RWPE1 (cell line): ENCODE measurements around the gene SNX33.
A peak's percentile ranks its signal among the peaks of the same experiment; 100 is the strongest.
"Not testable (repeated sequence)": the region's sequence is repeated elsewhere in the genome, so short reads cannot be mapped to it uniquely, and the experiment has no call there.

Experiments used
- CTCF ChIA-PET: fragments of 350-600 bp; sonication (Branson Sonifier 250); formaldehyde crosslinking; extraction: SDS; loops from one replicate; lab custom pipeline; 2021; lab: Yijun Ruan, JAX
- POLR2A ChIA-PET: fragments of 400-600 bp; formaldehyde crosslinking; extraction: SDS; loops from one replicate; lab custom pipeline; 2020; ENCODE audit warnings: antibody characterized with exemption; ENCODE audit not compliant: low non-redundant PET; lab: Yijun Ruan, JAX
- DNase-seq: peaks from one replicate; pipeline ENCODE4 v3.0.0; 2012; ENCODE audit warnings: low spot score
- H3K27ac ChIP-seq: fragments of 450-650 bp; 2 replicates; pipeline ENCODE4 v1.5.1; 2017
- CTCF ChIP-seq: fragments of 450-650 bp; conservative IDR thresholded peaks from 2 replicates; pipeline ENCODE4 v1.5.1; 2017; ENCODE audit warnings: low read depth, mild to moderate bottlenecking

The SNX33 gene

DNA sequence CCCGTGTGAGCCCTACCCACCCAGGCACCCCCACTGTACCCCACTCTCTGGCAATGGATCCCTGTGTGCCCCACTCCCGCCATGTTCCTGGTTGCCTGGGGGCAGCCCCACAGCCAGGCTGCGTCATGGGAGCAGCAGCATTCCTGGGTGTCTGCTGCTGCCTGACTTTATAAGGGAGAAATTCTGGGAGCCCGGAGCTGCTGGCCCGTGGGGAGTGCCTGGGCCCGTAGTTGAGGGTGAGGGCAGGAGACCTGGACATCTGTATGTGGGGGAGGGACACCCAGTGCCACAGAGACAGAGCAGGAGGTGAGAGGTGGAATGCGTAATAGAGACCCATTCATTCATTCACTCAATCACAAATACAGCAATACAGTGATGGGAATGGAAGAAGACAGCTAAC, 49.8 kb downstream of the SNX33 start:
- no peak for TF ChIP-seq CTCF
- CTCF ChIA-PET = interaction anchor here (0.6 to 0.8 kb wide), 2 partner anchors 9 to 22 kb away, joined by 3 read pairs; no protein-coding TSS in a partner anchor
- POLR2A ChIA-PET = no interaction called here
- H3K27ac ChIP-seq = peak overlapping the region; percentile 95
- DNase-seq = no peak

DNA sequence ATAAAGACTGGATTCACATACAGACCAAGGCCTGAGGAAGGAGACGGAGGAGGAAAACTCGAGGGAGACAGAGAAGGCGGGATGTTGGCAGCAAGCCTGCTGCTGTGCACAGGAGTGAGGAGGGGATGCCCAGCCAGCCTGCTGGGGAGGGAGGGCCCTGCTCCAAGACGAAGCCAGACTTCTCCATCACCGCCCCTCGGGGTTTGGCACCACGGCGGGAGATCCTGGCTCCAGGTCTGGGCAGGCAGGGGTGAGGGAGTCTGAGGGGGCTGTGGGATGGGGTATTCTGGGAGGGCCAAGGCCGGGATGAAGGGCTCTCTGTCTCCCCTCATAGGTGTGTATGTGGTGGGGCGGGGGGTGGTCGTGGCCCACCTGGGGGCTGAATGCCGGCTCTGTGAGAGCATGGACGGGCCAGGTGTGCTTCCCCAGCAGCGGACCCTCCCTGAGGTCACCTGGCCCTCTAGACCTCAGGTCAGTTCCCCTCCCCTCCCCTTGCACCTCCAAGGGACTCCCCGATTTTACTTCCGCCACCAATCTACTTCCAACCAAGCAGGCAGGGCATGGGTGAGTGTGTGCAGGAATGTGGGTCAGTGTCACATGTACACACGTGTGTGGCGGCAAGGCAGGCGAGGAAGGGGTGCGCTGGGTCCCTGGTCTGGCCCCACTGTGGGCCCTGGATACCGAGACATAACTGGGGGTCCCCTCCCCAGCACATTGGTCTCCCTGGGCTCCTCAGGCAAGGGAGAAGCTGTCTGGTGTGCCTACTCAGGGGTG, 50.4 kb downstream of the SNX33 start:
- POLR2A ChIA-PET = interaction anchor here (0.5 kb wide), 1 partner anchor 1245 kb away, joined by 8 read pairs; no protein-coding TSS in a partner anchor
- DNase-seq, CTCF ChIA-PET: not testable (repeated sequence)
- peak overlapping the region; percentile 95 for H3K27ac ChIP-seq

- DNase-seq, CTCF ChIA-PET, POLR2A ChIA-PET: not testable (repeated sequence)
- peak overlapping the region; percentile 94 for H3K27ac ChIP-seq
Measured at GRCh38 chr15:75699517-75699916, 51.8 kb downstream of the SNX33 start.

DNA sequence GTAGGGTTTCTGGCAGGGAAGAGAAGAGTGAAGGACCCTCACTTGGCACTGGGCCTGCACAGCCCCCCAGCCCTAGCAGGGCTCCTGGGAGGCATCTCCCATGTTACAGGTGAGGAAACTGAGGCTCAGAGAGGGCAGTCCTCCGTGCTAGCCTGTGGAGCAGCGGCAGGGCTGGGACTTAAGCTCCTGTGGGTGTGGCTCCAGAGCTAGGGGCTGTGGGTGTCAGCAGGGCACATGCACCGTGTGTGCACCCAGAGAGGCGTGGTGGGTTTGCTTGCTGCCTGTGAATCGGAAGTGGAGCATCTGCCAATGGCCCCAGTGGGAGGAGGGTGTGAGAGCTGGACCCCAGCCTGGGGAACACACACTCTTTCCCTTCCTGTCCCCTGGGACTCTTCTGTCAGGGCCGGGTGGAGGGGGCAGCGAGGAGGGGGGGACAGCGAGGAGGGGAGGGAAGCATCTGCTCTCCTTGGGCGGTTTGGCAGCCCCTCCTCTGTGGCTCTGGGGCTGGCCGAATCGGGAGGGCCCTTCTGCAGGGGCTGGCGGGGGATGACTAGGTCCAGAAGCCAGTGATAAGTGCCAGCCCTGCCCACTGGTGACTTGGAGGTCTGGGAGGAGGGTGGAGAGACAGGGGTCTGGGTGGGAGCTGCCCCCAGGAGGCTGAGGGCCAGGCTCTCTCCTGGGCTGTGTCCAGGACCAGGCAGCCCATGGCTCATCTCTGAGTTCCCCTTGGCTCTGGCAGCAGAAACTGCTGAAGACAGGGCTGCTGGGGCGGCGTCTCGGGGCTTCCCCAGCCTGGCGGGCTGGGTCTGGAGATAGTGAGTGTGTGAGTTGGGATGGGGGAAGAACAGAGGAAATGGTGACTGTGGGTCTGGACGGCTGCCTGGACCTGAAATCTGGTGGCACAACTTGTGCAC, 52.5 kb downstream of the SNX33 start:
- peak overlapping the region; percentile 94 for H3K27ac ChIP-seq
- POLR2A ChIA-PET, CTCF ChIA-PET, DNase-seq: not testable (repeated sequence)

DNA sequence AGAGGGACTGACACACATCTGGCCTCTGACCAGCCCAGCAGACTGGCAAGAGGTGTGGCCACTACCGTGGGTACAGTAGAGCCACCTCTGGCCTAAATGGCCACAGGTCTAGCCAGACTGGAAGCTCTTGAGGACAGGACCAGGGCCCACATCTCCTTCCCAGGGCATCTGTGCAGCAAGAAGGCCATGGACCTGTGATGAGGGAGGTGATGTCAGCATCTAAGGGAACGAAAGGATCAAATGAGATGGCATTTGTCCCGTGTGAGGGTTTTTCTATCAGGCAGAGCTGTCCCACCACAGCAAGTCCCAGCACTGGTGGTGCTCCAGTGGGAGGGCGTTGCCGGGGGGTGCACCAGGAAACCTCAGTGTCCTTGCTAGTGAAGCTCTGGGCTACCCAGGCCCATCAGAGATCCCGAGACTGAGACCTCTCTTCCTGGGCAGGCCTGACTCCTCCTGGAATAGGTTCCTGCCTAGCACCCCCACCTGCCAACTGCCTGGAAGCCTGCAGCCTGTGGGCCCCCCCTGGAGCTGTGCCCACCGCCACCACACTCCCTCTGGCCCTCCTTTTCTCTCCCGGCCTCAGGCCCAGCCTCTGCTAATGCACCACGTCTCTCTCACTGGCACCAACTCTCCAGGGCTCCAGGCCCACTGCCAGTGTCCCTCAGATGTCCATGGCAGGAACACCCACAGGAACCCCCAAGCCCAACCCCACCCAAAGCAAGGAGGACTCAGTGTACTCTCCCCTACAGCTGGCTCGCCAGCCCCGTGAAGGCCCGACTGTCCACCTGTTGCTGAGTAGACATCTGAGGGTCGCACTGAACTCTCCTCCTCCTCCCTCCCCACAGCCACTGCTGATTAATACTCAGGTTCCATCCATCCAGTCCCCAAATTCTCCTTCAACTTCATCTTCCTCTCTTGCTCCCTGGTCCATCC, 53.6 kb downstream of the SNX33 start:
- CTCF ChIA-PET = interaction anchor here (0.6 kb wide), 1 partner anchor 21 kb away, joined by 4 read pairs; no protein-coding TSS in a partner anchor
- H3K27ac ChIP-seq = peak overlapping the region; percentile 94
- POLR2A ChIA-PET, DNase-seq: not testable (repeated sequence)

GRCh38 chr15:75702436-75702835, 54.7 kb downstream of the SNX33 start:
- no peak for DNase-seq
- ChIA-PET CTCF (no interaction called here), POLR2A (no interaction called here)
- TF ChIP-seq CTCF = no peak
- H3K27ac ChIP-seq = peak overlapping the region; percentile 94

DNA sequence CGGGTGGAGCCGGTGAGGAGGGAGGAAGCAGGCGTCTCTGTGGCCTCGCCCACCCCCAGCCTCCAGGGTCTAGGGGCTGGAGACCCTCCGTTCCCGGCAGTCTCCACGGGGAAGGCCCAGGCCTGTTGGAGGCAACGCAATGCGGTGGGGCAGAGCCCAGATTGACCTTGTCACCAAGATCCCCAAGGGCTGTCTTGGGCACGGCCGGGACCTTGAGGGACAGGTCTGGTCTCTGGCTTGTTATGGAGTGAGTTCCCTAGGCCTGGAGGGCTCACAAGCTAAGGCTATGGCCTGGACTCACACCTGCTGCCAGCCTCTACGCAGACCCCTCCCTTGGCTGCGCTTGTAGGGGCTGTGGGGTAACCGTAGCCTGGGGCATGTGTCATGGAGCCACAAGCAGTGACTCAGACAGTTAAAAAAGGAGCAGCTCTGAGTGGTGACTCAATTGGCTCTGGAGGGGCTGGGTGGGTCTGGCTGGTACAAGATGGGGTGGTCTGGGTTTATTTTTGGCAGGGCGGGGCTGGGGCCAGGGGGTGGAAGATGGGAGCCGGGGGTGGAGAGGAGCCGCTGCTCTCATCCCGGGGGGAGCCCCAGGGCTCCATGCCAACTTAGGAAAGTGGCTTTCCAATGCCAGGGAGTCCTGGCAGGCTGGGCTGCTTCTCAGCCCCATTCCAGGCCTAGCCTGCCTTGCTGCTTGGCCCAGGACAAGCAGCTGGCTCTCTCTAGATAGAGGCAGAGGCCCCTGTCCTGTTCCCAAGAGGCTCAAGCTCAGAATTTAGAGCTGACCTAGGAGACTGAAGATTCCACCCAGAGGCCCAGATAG, 55.9 kb downstream of the SNX33 start:
- DNase-seq, POLR2A ChIA-PET, CTCF ChIA-PET: not testable (repeated sequence)
- H3K27ac ChIP-seq = peak overlapping the region; percentile 87

DNA sequence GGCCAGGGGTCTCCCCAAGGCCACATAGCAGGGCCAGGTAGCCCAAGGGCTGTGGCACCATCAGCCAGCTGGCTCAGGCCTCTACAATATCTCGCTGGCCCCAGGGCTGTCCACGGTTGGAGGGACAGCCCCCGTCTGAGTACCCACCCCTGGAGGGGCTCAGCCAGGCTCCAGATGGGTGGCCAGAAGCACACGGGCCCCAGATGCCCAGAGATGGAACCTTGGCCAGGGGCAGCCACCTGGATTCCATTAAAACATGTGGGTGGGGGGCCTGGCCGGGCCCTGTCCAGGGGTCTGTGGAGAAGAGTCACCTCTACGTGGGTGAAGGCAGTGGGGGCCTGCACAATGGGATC, 56.5 kb downstream of the SNX33 start:
- ChIA-PET CTCF (no interaction called here), POLR2A (no interaction called here)
- TF ChIP-seq CTCF = no peak
- peak overlapping the region; percentile 87 for H3K27ac ChIP-seq
- no peak for DNase-seq
